Measurements from ENCODE around the gene FAM118B.
A peak's percentile ranks its signal among the peaks of the same experiment; 100 is the strongest.

FAM118B gene

GRCh38 chr11:126167488-126167887, 44.1 kb upstream of the FAM118B start:
- no peaks in the 10 kb centered on the region for H3K9me3 ChIP-seq (replicated peaks in 1 of 11)
- no peak overlapping the region for H3K27ac ChIP-seq
- no peak overlapping the region for H3K9ac ChIP-seq
- H3K4me3 ChIP-seq, result no peak overlapping the region
- H4K20me1 ChIP-seq, result no peaks in the 10 kb centered on the region
- TF ChIP-seq Cebpa-rat (IDR thresholded peaks at IDR 0.05), result no peak
- no peaks in the 10 kb centered on the region for H3K36me3 ChIP-seq
- peaks cover 27 to 67% (median 59%) of the 10 kb centered on the region in 10 experiments for H3K4me1 ChIP-seq
- no peaks in the 10 kb centered on the region for H3K27me3 ChIP-seq
- peak overlapping the region in 10 of 11 experiments; percentile 6 to 58 (median 34); a peak in 13 of 22 replicates for H3K4me2 ChIP-seq

- H3K9ac ChIP-seq, result no peak overlapping the region
- H3K27ac ChIP-seq, result no peak overlapping the region
- peaks cover 21 to 59% (median 51%) of the 10 kb centered on the region in 10 experiments for H3K4me1 ChIP-seq
- H3K36me3 ChIP-seq, result no peaks in the 10 kb centered on the region
- H3K4me3 ChIP-seq, result no peak overlapping the region
- no peaks in the 10 kb centered on the region for H3K27me3 ChIP-seq
- no peaks in the 10 kb centered on the region for H4K20me1 ChIP-seq
- no peak for TF ChIP-seq Cebpa-rat (IDR thresholded peaks at IDR 0.05)
- H3K4me2 ChIP-seq, result no peak overlapping the region
- H3K9me3 ChIP-seq (replicated peaks in 1 of 11), result peaks cover 0 to 5% (median 0%) of the 10 kb centered on the region in 11 experiments; a peak in 1 of 22 replicates
Measured at GRCh38 chr11:126169291-126169690, 42.3 kb upstream of the FAM118B start.

- Histone ChIP-seq H3K27ac (peak overlapping the region; percentile 53 to 73 (median 67); a peak in 20 of 22 replicates), H4K20me1 (no peaks in the 10 kb centered on the region), H3K4me1 (peaks cover 23 to 45% (median 41%) of the 10 kb centered on the region in 10 experiments), H3K9ac (peak overlapping the region in 5 of 11 experiments; percentile 9 to 55 (median 31); a peak in 5 of 22 replicates), H3K4me2 (peak overlapping the region; percentile 60 to 86 (median 79)), H3K27me3 (no peaks in the 10 kb centered on the region), H3K36me3 (no peaks in the 10 kb centered on the region), H3K4me3 (peak overlapping the region in 3 of 10 experiments; percentile 5 to 31 (median 10); a peak in 2 of 20 replicates), H3K9me3 (replicated peaks in 1 of 11) (peaks cover 0 to 5% (median 0%) of the 10 kb centered on the region in 11 experiments; a peak in 1 of 22 replicates)
- peak in 4 of 11 experiments; percentile 20 to 52 (median 44); a peak in 4 of 22 replicates for TF ChIP-seq Cebpa-rat (IDR thresholded peaks at IDR 0.05)
Measured at GRCh38 chr11:126172596-126173038, 39.0 kb upstream of the FAM118B start.

GRCh38 chr11:126173257-126173656, 38.3 kb upstream of the FAM118B start:
- Histone ChIP-seq H3K36me3 (no peaks in the 10 kb centered on the region), H4K20me1 (no peaks in the 10 kb centered on the region), H3K9me3 (replicated peaks in 1 of 11) (peaks cover 0 to 5% (median 0%) of the 10 kb centered on the region in 11 experiments; a peak in 1 of 22 replicates), H3K4me3 (no peak overlapping the region), H3K9ac (no peak overlapping the region), H3K27ac (peak overlapping the region; percentile 53 to 73 (median 67); a peak in 20 of 22 replicates), H3K27me3 (no peaks in the 10 kb centered on the region), H3K4me1 (peaks cover 23 to 41% (median 36%) of the 10 kb centered on the region in 10 experiments), H3K4me2 (peak overlapping the region; percentile 60 to 86 (median 79))
- no peak for TF ChIP-seq Cebpa-rat (IDR thresholded peaks at IDR 0.05)

- peaks cover 0 to 5% (median 0%) of the 10 kb centered on the region in 11 experiments; a peak in 1 of 22 replicates for H3K9me3 ChIP-seq (replicated peaks in 1 of 11)
- H3K4me3 ChIP-seq, result no peak overlapping the region
- no peak overlapping the region for H3K9ac ChIP-seq
- no peak overlapping the region for H3K27ac ChIP-seq
- no peaks in the 10 kb centered on the region for H3K27me3 ChIP-seq
- H3K4me2 ChIP-seq, result peak overlapping the region in 10 of 11 experiments; percentile 28 to 71 (median 52); a peak in 15 of 22 replicates
- H4K20me1 ChIP-seq, result no peaks in the 10 kb centered on the region
- TF ChIP-seq Cebpa-rat (IDR thresholded peaks at IDR 0.05), result no peak
- peaks cover 23 to 41% (median 35%) of the 10 kb centered on the region in 10 experiments for H3K4me1 ChIP-seq
- no peaks in the 10 kb centered on the region for H3K36me3 ChIP-seq
Measured at GRCh38 chr11:126174816-126175215, 36.8 kb upstream of the FAM118B start.

GRCh38 chr11:126175393-126175792, 36.2 kb upstream of the FAM118B start:
- H3K4me3 ChIP-seq, result no peak overlapping the region
- H4K20me1 ChIP-seq, result no peaks in the 10 kb centered on the region
- no peaks in the 10 kb centered on the region for H3K27me3 ChIP-seq
- peak overlapping the region in 1 of 11 experiments; percentile 17; a peak in 1 of 22 replicates for H3K27ac ChIP-seq
- no peak for TF ChIP-seq Cebpa-rat (IDR thresholded peaks at IDR 0.05)
- H3K4me2 ChIP-seq, result peak overlapping the region; percentile 28 to 71 (median 52); a peak in 18 of 22 replicates
- H3K9me3 ChIP-seq (replicated peaks in 1 of 11), result peaks cover 3 to 8% (median 4%) of the 10 kb centered on the region in 11 experiments; a peak in 21 of 22 replicates
- peaks cover 23 to 41% (median 35%) of the 10 kb centered on the region in 10 experiments for H3K4me1 ChIP-seq
- H3K9ac ChIP-seq, result no peak overlapping the region
- H3K36me3 ChIP-seq, result no peaks in the 10 kb centered on the region

- H3K27ac ChIP-seq, result no peak overlapping the region
- H3K9ac ChIP-seq, result no peak overlapping the region
- peaks cover 23 to 37% (median 33%) of the 10 kb centered on the region in 10 experiments for H3K4me1 ChIP-seq
- no peaks in the 10 kb centered on the region for H3K27me3 ChIP-seq
- H3K36me3 ChIP-seq, result no peaks in the 10 kb centered on the region
- no peaks in the 10 kb centered on the region for H4K20me1 ChIP-seq
- H3K4me3 ChIP-seq, result no peak overlapping the region
- H3K4me2 ChIP-seq, result no peak overlapping the region
- peaks cover 10 to 15% (median 12%) of the 10 kb centered on the region in 11 experiments; a peak in 21 of 22 replicates for H3K9me3 ChIP-seq (replicated peaks in 1 of 11)
- TF ChIP-seq Cebpa-rat (IDR thresholded peaks at IDR 0.05), result no peak
Measured at GRCh38 chr11:126176853-126177470, 34.6 kb upstream of the FAM118B start.

- Histone ChIP-seq H3K9me3 (replicated peaks in 1 of 11) (peaks cover 10 to 14% (median 12%) of the 10 kb centered on the region in 11 experiments; a peak in 21 of 22 replicates), H3K4me2 (peak overlapping the region; percentile 30 to 75 (median 57)), H3K36me3 (no peaks in the 10 kb centered on the region), H3K9ac (no peak overlapping the region), H4K20me1 (peaks cover 0 to 26% (median 4%) of the 10 kb centered on the region in 11 experiments; a peak in 13 of 22 replicates), H3K27ac (no peak overlapping the region), H3K4me3 (no peak overlapping the region), H3K4me1 (peaks cover 14 to 59% (median 50%) of the 10 kb centered on the region in 10 experiments; a peak in 19 of 20 replicates), H3K27me3 (no peaks in the 10 kb centered on the region)
- TF ChIP-seq Cebpa-rat (IDR thresholded peaks at IDR 0.05), result no peak
Measured at GRCh38 chr11:126181939-126182730, 29.4 kb upstream of the FAM118B start.

Measured in BLaER1 treated with 17β-estradiol and CSF1 and Interleukin-3, amounts not matched to agents 10 nM and 100 nM (cell line).